GM19035 (cell line): ENCODE measurements around the gene MECR.

Experiments
- ATAC-seq: cut with Tn5 transposase; IDR thresholded peaks from one replicate; pipeline ENCODE4 v1.9.1; 2021; ENCODE audit not compliant: unreplicated experiment

Gene MECR

GRCh38 chr1:29208442-29208841 is 22.3 kb downstream of the MECR start:
- no peak for ATAC-seq

- peak; percentile 80 for ATAC-seq
These were observed 28.0 kb downstream of the MECR start for GRCh38 chr1:29202584-29203340.

GRCh38 chr1:29202053-29202452 is 28.7 kb downstream of the MECR start:
- ATAC-seq: no peak

- ATAC-seq: no peak
These were observed 29.1 kb downstream of the MECR start for GRCh38 chr1:29201595-29202051.

- no peak for ATAC-seq
These were observed 29.7 kb downstream of the MECR start for GRCh38 chr1:29200906-29201594.

GRCh38 chr1:29197993-29198392 is 32.7 kb downstream of the MECR start:
- no peak for ATAC-seq

- no peak for ATAC-seq
These were observed 33.2 kb downstream of the MECR start for GRCh38 chr1:29197590-29197924.

- ATAC-seq: no peak
These were observed 33.7 kb downstream of the MECR start for GRCh38 chr1:29196863-29197589.

- ATAC-seq: no peak
These were observed 34.8 kb downstream of the MECR start for GRCh38 chr1:29195881-29196291.

GRCh38 chr1:29193879-29194455 is 36.8 kb downstream of the MECR start:
- ATAC-seq: no peak

- ATAC-seq: no peak
These were observed 40.0 kb downstream of the MECR start for GRCh38 chr1:29190718-29191117.

GRCh38 chr1:29186707-29187106 is 44.0 kb downstream of the MECR start:
- no peak for ATAC-seq

GRCh38 chr1:29186252-29186651 is 44.5 kb downstream of the MECR start:
- ATAC-seq: no peak

GRCh38 chr1:29183287-29183686 is 47.4 kb downstream of the MECR start:
- ATAC-seq: no peak

GRCh38 chr1:29181413-29182225 is 49.1 kb downstream of the MECR start, which contains the start of gene SRSF4:
Gene SRSF4 (minus strand): TSS chr1:29181900. CDS start chr1:29181752, 148 bp downstream.
- ATAC-seq: peak; percentile 84

- no peak for ATAC-seq
These were observed 50.0 kb downstream of the MECR start for GRCh38 chr1:29180497-29181412.

- ATAC-seq: no peak
These were observed 51.0 kb downstream of the MECR start for GRCh38 chr1:29179641-29180184.

- ATAC-seq: no peak
These were observed 53.6 kb downstream of the MECR start for GRCh38 chr1:29177022-29177705.

GRCh38 chr1:29176576-29176975 is 54.2 kb downstream of the MECR start:
- no peak for ATAC-seq
